Activated CD4-positive, alpha-beta memory T cell treated with anti-CD3 and anti-CD28 coated beads, Interleukin-2, amount 10 ng/mL, durations not matched to agents 7 days and 5 days (primary cell): ENCODE measurements around the gene FRMPD1. TPM values are rescaled to one million over a fixed set of nuclear protein-coding genes. Genes with fewer than 3 reads are reported as not detected.

Source experiments
- CTCF ChIA-PET: fragments of 350-600 bp; sonication (Branson Sonifier 250); formaldehyde crosslinking; loops from one replicate; lab custom pipeline; 2021; ENCODE audit warnings: antibody characterized with exemption, inconsistent platforms; lab: Charles Lee
- POLR2A ChIA-PET: fragments of 350-600 bp; sonication (Branson Sonifier 250); formaldehyde crosslinking; loops from one replicate; lab custom pipeline; 2021; ENCODE audit warnings: antibody characterized with exemption; lab: Charles Lee
- DNase-seq: peaks from one replicate; pipeline ENCODE4 v3.0.0-alpha.2; 2020
- H3K27ac Mint-ChIP-seq: one replicate; pipeline ENCODE4 v1.8.0; 2021; ENCODE audit warnings: mild to moderate bottlenecking, mixed read lengths
- H3K27me3 Mint-ChIP-seq: one replicate; pipeline ENCODE4 v1.8.0; 2021; ENCODE audit warnings: mixed read lengths
- H3K36me3 Mint-ChIP-seq: one replicate; pipeline ENCODE4 v1.8.0; 2021; ENCODE audit warnings: low read depth, mixed read lengths
- H3K4me1 Mint-ChIP-seq: one replicate; pipeline ENCODE4 v1.8.0; 2021; ENCODE audit warnings: mixed read lengths
- H3K4me3 Mint-ChIP-seq: one replicate; pipeline ENCODE4 v1.8.0; 2021; ENCODE audit warnings: mild to moderate bottlenecking, mixed read lengths
- H3K9me3 Mint-ChIP-seq: one replicate; pipeline ENCODE4 v1.8.0; 2021; ENCODE audit warnings: mixed read lengths
- total RNA-seq, 2 experiments: library from RNA; stranded (reverse); gene quantifications; one replicate each; pipeline ENCODE4 v1.2.3, GENCODE V29; 2021

Gene FRMPD1
- total RNA-seq, 2 experiments from 2014 or later, result not detected

DNA sequence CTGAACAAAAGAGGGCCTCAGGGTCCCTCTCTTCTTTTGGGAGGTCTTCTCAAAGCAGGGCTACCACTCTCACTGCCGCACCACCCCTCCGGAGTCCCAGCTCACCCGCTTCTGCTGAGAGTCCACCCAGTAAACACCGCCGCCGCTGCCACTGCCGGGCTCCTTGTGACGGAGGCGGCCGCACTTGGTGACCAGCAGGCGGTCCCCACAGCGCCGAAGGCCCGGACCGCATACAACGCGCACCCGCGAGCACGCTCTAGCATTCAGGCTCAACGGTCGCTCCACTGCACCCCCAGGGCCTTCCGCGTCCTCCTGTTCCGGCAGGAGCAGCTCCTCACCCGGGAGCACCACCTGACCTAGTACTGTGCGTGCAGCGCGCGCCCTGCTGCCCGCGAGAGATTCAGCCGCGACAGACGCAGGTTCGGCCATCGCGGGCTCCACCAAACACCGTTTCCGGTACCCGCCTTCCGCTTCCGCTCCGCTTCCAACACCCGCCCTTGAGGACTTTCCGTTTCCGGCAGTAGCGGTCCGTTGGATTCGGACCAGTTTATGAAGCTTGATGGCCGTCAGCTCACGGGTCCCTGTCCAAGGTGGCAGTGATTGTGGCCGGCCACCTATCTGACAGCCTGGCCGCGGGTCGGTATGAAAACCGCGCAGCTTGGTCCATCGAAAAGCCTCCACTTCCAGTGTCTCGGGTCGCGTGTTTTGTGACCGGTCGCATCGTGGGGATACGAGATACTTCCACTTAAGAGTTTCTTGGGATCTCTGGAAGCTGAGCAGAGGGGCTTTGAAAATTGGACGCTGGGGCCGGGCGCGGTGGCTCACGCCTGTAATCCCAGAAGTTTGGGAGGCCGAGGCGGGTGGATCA is 134.1 kb downstream of the FRMPD1 start, which contains the start of gene EXOSC3:
TSS of gene EXOSC3 (minus strand) at position 449 of the 868 bp plus-strand sequence. CDS start at position 429, 20 bp downstream.
- no peaks in the 10 kb centered on the region for H3K9me3 Mint-ChIP-seq
- CTCF ChIA-PET, result interaction anchor here (0.8 to 1.4 kb wide), 6 partner anchors 12 to 193 kb away, joined by 3 to 6 read pairs (median 4); partner anchors contain the start of gene DCAF10
- H3K27ac Mint-ChIP-seq, result peak within 1 kb of the TSS; percentile 95
- POLR2A ChIA-PET, result interaction anchor here (0.5 to 3.4 kb wide), 18 partner anchors 9 to 639 kb away, joined by 3 to 118 read pairs (median 6); partner anchors contain the start of genes DCAF10, FBXO10, POLR1E and SLC25A51
- no peaks in the 10 kb centered on the region for H3K27me3 Mint-ChIP-seq
- peaks cover 47% of the 10 kb centered on the region for H3K4me1 Mint-ChIP-seq
- DNase-seq, result peak; percentile 90
- H3K36me3 Mint-ChIP-seq, result peaks cover 48% of the 10 kb centered on the region
- peak within 1 kb of the TSS; percentile 98 for H3K4me3 Mint-ChIP-seq

DNA sequence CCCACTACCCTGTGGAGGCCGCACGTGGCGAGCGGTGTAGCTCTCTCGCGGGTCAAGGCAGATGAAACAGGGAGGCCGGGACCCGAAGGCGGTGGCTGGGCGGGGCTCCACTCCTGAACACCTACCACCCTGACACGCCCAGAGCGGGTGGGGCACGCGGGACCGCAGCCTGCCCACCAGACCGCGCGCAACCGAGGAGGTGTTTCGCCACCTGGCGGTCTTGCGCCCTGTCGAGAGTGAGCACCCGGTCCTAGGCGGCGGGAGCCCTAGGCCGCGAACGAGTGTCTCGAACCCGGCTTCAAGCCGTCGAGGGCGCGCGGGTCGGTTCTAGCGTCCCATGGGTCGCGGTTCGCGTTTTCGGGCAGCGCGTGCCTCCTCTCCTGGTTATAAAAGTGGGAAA is 136.3 kb downstream of the FRMPD1 start:
- Mint-ChIP-seq H3K4me3 (no peak overlapping the region), H3K27ac (no peak overlapping the region), H3K4me1 (peaks cover 33% of the 10 kb centered on the region), H3K9me3 (peaks cover 4% of the 10 kb centered on the region), H3K27me3 (no peaks in the 10 kb centered on the region), H3K36me3 (peaks cover 33% of the 10 kb centered on the region)
- no peak for DNase-seq
- CTCF ChIA-PET, result no interaction called here
- POLR2A ChIA-PET, result no interaction called here

DNA sequence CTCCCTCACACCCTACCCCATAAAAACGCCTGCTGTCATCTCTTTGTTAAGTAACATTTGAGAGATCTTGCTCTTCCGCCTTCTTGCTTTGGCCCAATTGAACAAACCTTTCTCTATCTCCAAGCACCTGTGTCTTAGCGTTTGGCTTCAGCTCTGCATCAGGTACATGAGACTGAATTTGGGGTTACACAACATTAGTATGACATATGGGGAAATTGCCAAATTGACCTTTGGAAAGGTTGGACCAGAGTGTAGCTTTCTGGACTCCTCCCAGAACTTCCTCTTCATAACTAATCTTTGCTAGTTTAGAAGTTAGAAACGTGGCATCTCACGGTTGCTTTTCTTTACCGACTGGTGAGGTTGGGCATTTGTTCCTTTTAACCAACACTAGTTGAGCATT is 137.6 kb downstream of the FRMPD1 start:
- ChIA-PET POLR2A (no interaction called here), CTCF (no interaction called here)
- no peak overlapping the region for H3K4me3 Mint-ChIP-seq
- peaks cover 4% of the 10 kb centered on the region for H3K9me3 Mint-ChIP-seq
- H3K4me1 Mint-ChIP-seq, result peaks cover 21% of the 10 kb centered on the region
- H3K27ac Mint-ChIP-seq, result no peak overlapping the region
- H3K27me3 Mint-ChIP-seq, result no peaks in the 10 kb centered on the region
- H3K36me3 Mint-ChIP-seq, result peaks cover 22% of the 10 kb centered on the region
- no peak for DNase-seq

DNA sequence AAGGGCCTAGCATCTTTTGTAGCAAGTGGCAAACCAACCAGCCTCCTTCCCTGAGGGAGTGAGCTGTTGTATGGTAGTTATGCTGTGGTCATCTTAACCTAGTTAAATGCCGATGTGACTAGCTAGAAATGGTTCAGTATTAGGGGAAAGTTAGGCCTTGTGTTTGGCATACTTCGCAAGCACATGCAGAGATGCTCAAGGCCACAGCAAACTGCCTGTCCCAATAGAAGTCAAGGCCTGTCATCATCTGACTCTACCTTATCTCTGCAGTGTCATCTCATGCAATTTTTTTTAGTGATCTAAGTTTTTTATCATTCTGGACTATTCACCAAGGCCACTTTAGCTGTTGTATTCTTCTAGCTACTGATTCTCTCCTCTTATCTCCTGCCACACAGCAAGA is 139.3 kb downstream of the FRMPD1 start:
- Mint-ChIP-seq H3K27me3 (peaks cover under 1% of the 10 kb centered on the region), H3K9me3 (peaks cover 4% of the 10 kb centered on the region), H3K4me1 (peaks cover 7% of the 10 kb centered on the region), H3K27ac (no peak overlapping the region), H3K4me3 (no peak overlapping the region), H3K36me3 (peaks cover 8% of the 10 kb centered on the region)
- no peak for DNase-seq
- CTCF ChIA-PET, result no interaction called here
- POLR2A ChIA-PET, result interaction anchor here (1.5 kb wide), 1 partner anchor 11 kb away, joined by 7 read pairs; the partner anchor contains the start of gene DCAF10

DNA sequence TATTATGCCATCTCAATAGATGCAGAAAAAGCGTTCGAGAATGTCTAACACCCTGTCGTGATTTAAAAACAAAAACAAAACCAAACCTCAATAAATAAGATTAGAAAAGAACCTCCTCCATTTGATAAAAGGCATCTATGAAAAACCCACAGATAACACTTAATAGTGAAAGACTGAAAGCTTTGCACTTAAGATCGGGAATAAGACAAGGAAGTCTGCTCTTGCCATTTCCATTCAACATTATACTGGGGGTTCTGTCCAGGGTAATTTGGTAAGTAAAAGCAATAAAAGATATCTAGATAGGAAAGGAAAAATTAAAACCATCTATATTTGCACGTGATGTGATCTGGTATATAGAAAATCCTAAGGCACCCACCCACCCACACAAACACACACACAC is 141.4 kb downstream of the FRMPD1 start:
- ChIA-PET POLR2A (no interaction called here), CTCF (no interaction called here)
- H3K4me3 Mint-ChIP-seq, result no peak overlapping the region
- peaks cover 4% of the 10 kb centered on the region for H3K4me1 Mint-ChIP-seq
- no peak for DNase-seq
- peaks cover 4% of the 10 kb centered on the region for H3K9me3 Mint-ChIP-seq
- H3K36me3 Mint-ChIP-seq, result peaks cover 5% of the 10 kb centered on the region
- no peak overlapping the region for H3K27ac Mint-ChIP-seq
- peaks cover 5% of the 10 kb centered on the region for H3K27me3 Mint-ChIP-seq

DNA sequence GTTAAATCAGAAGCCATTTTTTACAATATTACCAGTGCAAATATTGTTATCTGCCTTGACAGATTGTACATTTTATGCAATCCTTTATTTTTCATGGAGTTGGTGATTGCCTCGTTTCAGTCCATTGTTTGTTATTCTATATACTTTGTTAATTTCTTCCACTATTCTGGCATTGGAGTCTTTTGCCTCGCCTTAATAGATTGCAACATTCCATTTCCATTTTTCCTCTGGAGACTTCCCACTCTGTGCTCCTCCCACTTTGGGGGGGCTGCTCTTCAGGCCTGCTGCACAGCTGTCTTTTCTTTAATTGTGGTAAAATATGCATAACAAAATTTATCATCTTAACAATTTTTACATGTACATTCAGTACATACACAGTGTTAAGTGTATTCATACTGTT is 145.5 kb downstream of the FRMPD1 start:
- peaks cover 5% of the 10 kb centered on the region for H3K27me3 Mint-ChIP-seq
- H3K4me3 Mint-ChIP-seq, result no peak overlapping the region
- H3K36me3 Mint-ChIP-seq, result peaks cover 8% of the 10 kb centered on the region
- no peak for DNase-seq
- peaks cover 24% of the 10 kb centered on the region for H3K4me1 Mint-ChIP-seq
- ChIA-PET CTCF (no interaction called here), POLR2A (no interaction called here)
- H3K27ac Mint-ChIP-seq, result no peak overlapping the region
- H3K9me3 Mint-ChIP-seq, result peaks cover 1% of the 10 kb centered on the region

Other genes with a start within 250 kb of the FRMPD1 start
- 10 to 100 TPM; 51.2 to 51.5 TPM for gene GRHPR, start 228.3 kb upstream of the FRMPD1 start, total RNA-seq
- gene ZBTB5, start 185.5 kb upstream of the FRMPD1 start, total RNA-seq, result 10 to 100 TPM; 10.5 to 10.6 TPM
- gene POLR1E, start 165.0 kb upstream of the FRMPD1 start, total RNA-seq, result 10 to 100 TPM; 27.6 to 29.2 TPM
- gene FBXO10, start 74.6 kb upstream of the FRMPD1 start, total RNA-seq, result 1 to 10 TPM; 5.8 to 6.7 TPM
- gene TOMM5, start 58.4 kb upstream of the FRMPD1 start, total RNA-seq, result 10 to 100 TPM; 81.0 to 86.4 TPM
- gene TRMT10B, start 102.9 kb downstream of the FRMPD1 start, total RNA-seq, result 10 to 100 TPM; 11.8 to 14.2 TPM
- 10 to 100 TPM; 66.6 to 69.6 TPM for gene EXOSC3, start 134.1 kb downstream of the FRMPD1 start, total RNA-seq
- 10 to 100 TPM; 18.7 to 20.7 TPM for gene DCAF10, start 149.8 kb downstream of the FRMPD1 start, total RNA-seq